ENCODE results near the gene CYSRT1.

CYSRT1 gene

DNA sequence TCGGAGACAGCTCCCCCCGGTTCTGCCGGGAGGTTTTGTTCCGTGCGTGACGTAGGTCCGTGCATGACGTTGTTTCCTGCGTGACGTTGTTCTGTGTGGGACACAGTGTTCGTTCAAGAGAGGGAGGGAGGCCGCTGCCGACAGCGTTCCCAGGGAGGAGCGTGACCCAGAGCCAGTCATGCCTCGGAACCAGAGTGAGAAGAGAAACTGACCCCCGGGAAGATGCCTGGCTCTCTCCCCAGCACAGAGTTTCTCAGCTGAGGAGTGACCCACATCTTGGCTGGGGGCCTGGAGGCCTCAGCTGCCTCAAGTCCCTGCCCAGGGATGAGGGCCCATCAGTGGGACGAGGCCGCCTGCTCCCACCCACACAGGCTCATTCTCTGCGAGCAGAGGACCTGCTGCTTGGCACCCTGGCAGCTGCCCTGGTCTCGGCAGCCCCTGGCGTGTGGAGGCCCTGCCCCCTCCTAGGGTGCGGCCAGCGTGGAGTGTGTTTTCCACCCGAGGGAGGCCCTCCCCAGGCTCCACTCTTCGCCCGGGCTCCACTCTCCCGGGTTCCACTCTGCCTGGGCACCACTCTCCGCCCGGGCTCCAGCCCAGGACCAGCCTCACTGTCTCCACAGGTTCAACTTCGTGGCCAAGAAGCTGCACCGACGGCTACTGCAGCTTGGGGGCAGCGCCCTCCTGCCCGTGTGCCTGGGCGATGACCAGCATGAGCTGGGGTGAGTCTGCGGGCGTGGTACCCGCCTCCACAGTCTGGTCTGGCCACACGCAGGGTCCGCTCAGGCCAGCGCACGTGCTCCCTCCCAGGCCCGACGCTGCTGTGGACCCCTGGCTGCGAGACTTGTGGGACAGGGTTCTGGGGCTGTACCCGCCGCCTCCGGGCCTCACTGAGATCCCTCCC lies 11.6 kb upstream of the CYSRT1 start:
- DNase-seq = no peak

GRCh38 chr9:137214620-137215019 lies 10.4 kb upstream of the CYSRT1 start:
- no peak for DNase-seq

GRCh38 chr9:137215196-137215986 lies 9.6 kb upstream of the CYSRT1 start:
- no peak for DNase-seq

DNA sequence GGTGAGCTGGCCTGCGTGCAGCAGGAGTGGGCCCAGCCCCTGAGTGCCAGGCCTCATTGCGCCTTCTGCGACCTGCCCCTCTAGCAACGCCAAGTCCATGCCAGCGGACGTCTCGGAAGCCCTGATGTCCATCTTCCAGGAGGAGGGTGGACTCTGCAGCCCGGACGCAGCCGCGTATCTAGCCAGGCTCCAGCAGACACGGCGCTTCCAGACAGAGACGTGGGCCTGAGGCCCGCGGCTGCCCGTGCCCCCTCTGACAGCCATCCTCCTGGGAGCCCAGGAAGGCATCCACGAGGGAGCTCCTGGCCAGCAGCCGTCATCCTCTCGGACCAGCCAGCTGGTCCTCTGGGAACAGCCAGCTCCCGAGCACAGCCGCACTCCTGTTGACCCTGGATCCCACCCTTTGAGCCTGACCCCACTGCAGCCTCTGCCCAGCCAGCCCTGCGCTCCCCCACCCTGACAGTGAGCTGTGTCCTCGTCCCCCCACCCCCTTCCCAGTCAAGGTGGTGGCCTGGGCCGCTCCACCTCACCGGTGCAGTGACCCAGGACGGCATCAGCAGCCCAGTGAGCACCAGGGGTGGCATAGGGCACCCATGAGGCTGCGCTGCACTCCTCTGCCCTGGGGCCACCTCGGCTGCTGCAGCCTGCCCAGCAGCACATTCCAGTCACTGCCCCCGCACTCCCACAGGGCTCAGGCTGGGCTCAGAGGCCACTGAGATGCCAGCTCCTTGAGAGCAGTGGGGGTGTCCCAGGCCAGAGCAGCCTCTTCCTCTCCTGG lies 8.6 kb upstream of the CYSRT1 start:
- no peak for DNase-seq

GRCh38 chr9:137217276-137218211 lies 7.4 kb upstream of the CYSRT1 start:
- no peak for DNase-seq

DNA sequence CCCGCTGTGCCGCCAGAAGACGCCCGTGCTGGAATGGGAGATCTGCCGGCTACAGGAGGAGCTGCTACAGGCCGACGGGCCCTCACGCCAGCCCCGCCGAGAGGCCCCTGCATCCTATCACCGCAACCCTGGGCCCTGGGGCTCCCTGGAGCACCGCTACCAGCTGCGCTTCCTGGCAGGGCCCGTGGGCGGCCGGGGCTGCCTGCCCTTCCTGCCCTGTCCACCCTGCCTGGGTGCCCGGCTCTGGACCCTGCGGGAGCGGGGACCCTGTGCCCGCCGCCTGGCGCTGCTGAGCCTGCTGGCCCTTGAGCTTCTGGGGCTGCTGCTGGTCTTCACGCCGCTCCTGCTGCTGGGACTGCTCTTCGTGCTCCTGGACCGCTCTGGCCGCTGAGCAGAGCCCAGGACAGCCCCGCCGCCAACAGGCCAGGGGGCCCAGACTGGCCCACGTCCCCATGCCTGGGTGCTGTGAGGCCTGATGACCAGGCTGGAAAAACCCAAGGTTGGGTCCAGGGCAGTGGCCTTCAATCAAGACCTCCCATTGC lies 6.7 kb upstream of the CYSRT1 start:
- no peak for DNase-seq

- DNase-seq = no peak
These were observed 6.2 kb upstream of the CYSRT1 start for GRCh38 chr9:137218754-137219271.

- no peak for DNase-seq
These were observed 5.1 kb upstream of the CYSRT1 start for GRCh38 chr9:137219757-137220316.

GRCh38 chr9:137220317-137221094 lies 4.5 kb upstream of the CYSRT1 start:
- no peak for DNase-seq

GRCh38 chr9:137221095-137221505 lies 3.9 kb upstream of the CYSRT1 start:
- DNase-seq = no peak

DNA sequence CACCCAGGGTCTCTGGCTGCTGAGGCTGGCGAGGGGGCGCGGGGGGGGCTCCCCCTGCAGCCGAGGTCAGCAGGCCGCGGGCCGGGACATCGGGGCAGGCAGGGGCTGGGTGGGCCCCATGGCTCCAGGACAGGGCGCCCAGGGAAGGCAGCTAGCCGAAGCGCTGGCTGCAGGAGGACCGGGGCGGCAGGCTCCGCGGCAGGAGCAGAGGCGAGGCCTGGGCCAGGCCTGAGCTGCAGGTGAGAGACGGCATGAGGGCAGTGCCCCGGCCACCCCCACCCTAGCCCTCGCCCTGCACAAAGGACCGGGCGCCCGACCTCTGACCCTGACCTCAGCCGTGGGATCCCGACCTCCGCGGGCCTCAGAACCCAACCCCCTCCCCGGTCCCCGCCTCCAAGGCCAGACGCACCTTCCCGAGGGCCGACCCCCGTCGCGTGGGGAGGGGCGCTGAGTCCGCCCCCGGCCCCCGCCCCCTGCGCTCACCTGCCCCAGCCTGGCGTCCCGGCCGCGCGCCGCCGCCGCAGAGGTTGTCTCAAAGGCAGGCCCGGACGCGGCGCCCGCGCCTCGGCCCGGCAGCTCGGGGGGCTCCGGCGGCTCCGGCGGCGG lies 3.4 kb upstream of the CYSRT1 start:
- no peak for DNase-seq

DNA sequence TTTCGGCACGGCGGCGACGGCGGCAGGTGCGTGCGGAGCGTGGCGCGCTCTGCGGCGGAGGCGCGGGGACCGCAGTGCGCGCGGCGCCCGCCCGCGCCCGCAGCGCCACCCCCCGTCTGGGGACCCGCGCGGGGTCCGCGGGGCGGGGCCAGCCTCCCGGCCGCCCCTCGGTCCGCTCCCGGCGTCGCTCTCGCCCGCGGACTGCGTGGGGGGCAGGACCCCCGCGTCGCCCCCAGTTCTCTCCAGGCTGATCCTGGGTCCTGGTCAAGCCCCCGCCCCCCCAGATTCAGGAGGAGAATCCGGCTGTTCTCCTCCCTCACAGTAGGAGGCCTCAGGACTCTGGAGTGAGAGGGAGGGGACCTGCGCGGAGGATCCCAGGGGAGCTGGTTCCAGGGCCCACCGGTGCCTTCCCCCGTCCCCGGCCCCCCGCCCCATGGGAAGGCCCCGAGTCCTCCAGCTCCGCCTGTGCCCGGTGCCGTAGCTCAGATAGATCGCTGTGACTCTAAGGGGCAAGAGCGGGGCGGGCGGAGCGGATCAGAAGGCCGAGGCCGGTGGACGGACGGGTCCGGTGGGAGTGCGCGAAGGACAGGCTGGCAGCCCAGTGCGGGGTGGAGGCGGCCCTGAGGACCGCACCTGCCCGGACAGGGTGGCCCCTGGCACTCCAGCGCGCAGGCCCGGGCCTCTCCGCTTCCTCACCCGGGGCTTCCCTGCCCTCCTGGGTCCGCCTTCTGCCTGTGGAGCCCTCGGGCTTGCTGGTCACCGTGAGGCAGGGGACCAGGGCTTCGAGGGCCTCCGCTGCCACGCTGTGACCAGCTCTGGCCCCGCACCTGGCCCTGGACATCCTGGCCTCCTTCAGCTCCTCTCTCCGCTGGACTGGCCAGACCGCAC lies 2.5 kb upstream of the CYSRT1 start, which contains the start of gene RNF208:
Gene RNF208, minus strand, starts transcription at position 51 of the 888 bp plus-strand sequence. CDS start 1,028 bp downstream, outside the sequence.
- peak; percentile 23 for DNase-seq

DNA sequence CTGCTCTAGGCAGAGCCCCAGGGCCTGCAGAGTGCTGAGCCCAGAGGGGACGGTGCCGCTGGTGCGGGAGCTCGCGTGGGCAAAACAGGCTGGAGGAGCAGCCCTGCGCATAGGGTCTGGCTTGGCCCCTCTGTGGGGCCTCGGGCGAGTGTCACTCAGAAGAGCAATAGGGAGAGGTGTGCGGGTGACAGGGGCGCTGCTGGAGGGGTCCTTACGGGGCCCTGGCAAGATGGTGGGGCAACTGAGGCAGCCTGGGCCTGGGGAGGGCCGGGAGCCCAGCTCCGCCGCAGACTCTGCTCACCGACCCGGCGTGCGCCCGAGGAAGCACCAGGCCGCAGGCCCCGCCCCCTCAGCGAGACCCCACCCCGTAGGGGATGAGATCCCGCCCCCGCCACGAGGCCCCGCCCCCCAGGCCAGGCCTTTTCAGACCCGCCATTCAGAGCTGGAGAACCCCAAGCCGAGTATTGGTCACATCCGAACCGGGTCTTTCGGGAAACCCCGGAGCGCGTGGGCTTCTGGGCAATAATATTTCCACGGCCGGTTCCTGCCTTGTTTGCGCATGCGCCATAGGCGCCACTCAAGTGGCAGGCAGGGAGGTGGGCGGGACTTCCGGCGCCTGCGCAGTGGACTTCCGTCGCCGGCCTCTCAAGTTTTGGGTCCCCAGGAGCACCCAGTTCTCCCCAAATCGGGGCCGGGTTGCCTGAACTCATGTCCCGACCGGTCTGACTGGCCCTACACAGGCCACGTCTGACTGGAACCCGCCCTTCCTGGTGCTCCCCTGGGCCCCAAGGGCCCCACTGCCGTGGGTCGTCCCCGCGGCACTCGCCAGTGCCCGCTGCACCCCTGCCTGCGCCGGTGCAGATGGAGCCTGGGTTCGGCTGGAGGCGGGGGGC lies 1.6 kb upstream of the CYSRT1 start:
- peak; percentile 97 for DNase-seq

DNA sequence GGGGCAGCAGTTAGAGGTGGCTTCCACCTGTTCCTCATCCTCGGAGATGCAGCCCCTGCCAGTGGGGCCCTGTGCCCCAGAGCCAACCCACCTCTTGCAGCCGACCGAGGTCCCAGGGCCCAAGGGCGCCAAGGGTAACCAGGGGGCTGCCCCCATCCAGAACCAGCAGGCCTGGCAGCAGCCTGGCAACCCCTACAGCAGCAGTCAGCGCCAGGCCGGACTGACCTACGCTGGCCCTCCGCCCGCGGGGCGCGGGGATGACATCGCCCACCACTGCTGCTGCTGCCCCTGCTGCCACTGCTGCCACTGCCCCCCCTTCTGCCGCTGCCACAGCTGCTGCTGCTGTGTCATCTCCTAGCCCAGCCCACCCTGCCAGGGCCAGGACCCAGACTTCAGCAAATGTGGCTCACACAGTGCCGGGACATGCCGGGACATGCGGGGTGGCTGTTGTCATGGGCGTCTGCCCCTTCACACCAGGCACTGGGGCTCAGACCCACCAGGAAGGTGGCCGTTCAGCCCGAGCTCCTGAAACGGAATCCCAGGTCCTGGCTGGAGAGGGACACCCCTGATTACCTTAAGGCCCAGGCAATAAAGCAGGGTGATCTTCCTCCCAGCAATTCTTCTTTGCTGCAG lies 841 bp downstream of the CYSRT1 start:
- no peak for DNase-seq

DNA sequence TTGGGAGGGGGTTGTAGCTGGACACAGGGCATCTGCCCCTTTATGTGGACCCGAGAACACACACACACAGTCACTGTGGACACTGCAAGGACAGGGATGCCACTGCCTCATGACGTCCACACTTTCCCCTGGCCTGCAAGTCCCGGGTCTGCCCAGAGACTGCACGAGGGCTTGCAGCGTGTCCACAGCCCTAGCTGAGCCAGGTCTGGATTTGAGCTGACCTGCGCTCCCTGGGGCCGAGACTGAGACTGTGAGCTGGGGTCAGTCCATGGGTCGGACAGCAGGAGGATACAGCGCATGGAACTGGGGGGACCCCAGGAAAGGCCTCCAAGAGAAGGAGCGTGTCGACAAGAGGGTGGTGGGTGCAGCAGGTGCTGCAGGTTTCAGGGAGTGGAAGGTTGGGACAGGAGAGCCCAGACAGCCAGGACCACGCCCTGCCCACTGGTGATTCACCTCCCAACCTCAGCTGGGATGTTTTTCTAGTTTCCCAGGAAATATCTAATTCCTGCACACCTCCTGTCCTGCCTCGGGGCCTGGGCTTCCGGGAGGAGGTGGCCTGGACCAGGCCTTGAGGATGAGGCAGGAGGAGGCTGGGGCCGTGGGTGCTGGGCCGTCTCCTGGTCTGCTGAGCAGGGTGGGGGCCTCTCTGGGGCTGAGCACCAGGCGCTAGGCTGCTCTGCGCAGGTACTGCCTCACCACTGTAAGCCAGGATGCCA lies 1.5 kb downstream of the CYSRT1 start:
- no peak for DNase-seq

Data from NCI-H1092 treated with DMSO at 0.1 percent for 48 hours (cell line).